ENCODE measurements around the gene FAM120AOS. TPM values are rescaled to one million over a fixed set of nuclear protein-coding genes. Genes with fewer than 3 reads are reported as not detected.

The FAM120AOS gene
- total RNA-seq, 1 donor from 2014 or later, result 47.1 TPM

DNA sequence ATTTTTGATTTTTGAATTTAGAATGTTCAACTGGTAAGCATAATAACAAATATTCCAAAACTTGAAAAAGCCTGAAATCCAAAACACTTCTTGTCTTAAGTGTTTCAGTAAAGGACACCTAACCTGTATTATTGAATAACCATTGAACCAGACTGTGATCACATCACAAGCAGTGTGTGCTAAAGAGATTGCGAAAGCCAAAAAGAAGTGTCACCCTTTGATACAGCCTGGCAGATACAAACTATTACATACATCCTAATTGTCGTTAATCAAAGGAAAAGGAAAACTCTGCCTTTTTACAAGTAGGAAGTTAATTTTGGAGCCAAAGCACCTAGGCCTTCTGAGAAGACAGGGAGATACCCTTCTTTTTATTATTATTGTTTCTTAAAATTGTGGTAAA is 8.4 kb upstream of the FAM120AOS start:
- DNase-seq (ENCODE audit: low read depth) (peak; percentile 17), FAIRE-seq (no peak)
- Histone ChIP-seq H3K36me3 (ENCODE audit: control insufficient read depth, insufficient read depth, low read length) (no peaks in the 10 kb centered on the region), H3K27me3 (ENCODE audit: control insufficient read depth, insufficient read depth, low read length) (no peaks in the 10 kb centered on the region), H3K4me3 (ENCODE audit: low read depth, low read length) (no peak overlapping the region)
- TF ChIP-seq, protein P1, sequence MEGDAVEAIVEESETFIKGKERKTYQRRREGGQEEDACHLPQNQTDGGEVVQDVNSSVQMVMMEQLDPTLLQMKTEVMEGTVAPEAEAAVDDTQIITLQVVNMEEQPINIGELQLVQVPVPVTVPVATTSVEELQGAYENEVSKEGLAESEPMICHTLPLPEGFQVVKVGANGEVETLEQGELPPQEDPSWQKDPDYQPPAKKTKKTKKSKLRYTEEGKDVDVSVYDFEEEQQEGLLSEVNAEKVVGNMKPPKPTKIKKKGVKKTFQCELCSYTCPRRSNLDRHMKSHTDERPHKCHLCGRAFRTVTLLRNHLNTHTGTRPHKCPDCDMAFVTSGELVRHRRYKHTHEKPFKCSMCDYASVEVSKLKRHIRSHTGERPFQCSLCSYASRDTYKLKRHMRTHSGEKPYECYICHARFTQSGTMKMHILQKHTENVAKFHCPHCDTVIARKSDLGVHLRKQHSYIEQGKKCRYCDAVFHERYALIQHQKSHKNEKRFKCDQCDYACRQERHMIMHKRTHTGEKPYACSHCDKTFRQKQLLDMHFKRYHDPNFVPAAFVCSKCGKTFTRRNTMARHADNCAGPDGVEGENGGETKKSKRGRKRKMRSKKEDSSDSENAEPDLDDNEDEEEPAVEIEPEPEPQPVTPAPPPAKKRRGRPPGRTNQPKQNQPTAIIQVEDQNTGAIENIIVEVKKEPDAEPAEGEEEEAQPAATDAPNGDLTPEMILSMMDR (IDR thresholded peaks at IDR 0.05; ENCODE audit: insufficient read depth, low read length, severe bottlenecking), result no peak

DNA sequence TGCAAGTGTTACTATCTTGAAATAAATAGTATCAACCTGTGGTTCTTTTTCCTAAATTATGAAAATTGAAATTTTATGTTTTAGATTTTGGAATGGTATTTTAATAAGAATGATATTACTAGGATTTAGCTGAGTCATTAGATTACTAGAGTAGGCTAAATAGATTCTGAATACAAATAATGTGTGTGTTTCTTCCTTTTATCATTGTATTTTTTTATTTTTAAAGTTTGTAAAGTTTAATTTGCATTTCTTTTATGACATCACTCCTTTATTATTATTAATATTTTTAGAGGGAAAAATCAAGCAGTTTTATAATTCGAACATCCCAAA is 8.0 kb upstream of the FAM120AOS start:
- FAIRE-seq, result no peak
- TF ChIP-seq, protein P1 (IDR thresholded peaks at IDR 0.05; ENCODE audit: insufficient read depth, low read length, severe bottlenecking), result no peak

GRCh38 chr9:93460689-93461413 is 7.5 kb upstream of the FAM120AOS start:
- FAIRE-seq, result no peak

More for the DNA sequence above, 8.0 kb upstream of the FAM120AOS start:
- no peak for DNase-seq (ENCODE audit: low read depth)
- no peak overlapping the region for H3K4me3 ChIP-seq (ENCODE audit: low read depth, low read length)
- H3K36me3 ChIP-seq (ENCODE audit: control insufficient read depth, insufficient read depth, low read length), result no peaks in the 10 kb centered on the region
- no peaks in the 10 kb centered on the region for H3K27me3 ChIP-seq (ENCODE audit: control insufficient read depth, insufficient read depth, low read length)

GRCh38 chr9:93459432-93459847 is 6.1 kb upstream of the FAM120AOS start:
- no peaks in the 10 kb centered on the region for H3K27me3 ChIP-seq (ENCODE audit: control insufficient read depth, insufficient read depth, low read length)
- no peak for DNase-seq (ENCODE audit: low read depth)
- H3K4me3 ChIP-seq (ENCODE audit: low read depth, low read length), result no peak overlapping the region
- TF ChIP-seq, protein P1 (IDR thresholded peaks at IDR 0.05; ENCODE audit: insufficient read depth, low read length, severe bottlenecking), result no peak
- no peaks in the 10 kb centered on the region for H3K36me3 ChIP-seq (ENCODE audit: control insufficient read depth, insufficient read depth, low read length)
- FAIRE-seq, result no peak

More at GRCh38 chr9:93460689-93461413, 7.5 kb upstream of the FAM120AOS start:
- no peaks in the 10 kb centered on the region for H3K27me3 ChIP-seq (ENCODE audit: control insufficient read depth, insufficient read depth, low read length)
- TF ChIP-seq, protein P1 (IDR thresholded peaks at IDR 0.05; ENCODE audit: insufficient read depth, low read length, severe bottlenecking), result no peak
- no peak for DNase-seq (ENCODE audit: low read depth)
- H3K4me3 ChIP-seq (ENCODE audit: low read depth, low read length), result no peak overlapping the region
- H3K36me3 ChIP-seq (ENCODE audit: control insufficient read depth, insufficient read depth, low read length), result no peaks in the 10 kb centered on the region

- Histone ChIP-seq H3K27me3 (ENCODE audit: control insufficient read depth, insufficient read depth, low read length) (no peaks in the 10 kb centered on the region), H3K36me3 (ENCODE audit: control insufficient read depth, insufficient read depth, low read length) (no peaks in the 10 kb centered on the region), H3K4me3 (ENCODE audit: low read depth, low read length) (no peak overlapping the region)
- peak; percentile 29 for DNase-seq (ENCODE audit: low read depth)
- TF ChIP-seq, protein P1 (IDR thresholded peaks at IDR 0.05; ENCODE audit: insufficient read depth, low read length, severe bottlenecking), result no peak
- FAIRE-seq, result no peak
These were observed 5.3 kb upstream of the FAM120AOS start for GRCh38 chr9:93458712-93459111.

DNA sequence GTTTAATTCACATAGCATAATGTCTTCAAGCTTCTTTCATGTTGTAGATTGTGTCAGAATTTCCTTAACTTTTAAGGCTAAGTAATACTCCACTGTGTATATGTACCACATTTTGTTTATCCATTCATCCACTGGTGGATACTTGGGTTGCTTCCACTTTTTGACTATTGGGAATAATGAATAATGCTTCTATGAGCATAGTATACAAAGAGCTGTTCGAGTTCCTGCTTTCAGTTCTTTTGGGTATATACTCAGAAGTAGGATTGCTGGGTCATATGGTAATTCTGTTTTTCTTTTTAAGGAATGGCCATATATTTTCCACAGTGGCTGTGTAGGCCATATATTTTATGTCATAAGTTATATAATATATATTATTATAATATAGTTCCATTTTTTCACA is 3.6 kb upstream of the FAM120AOS start:
- Histone ChIP-seq H3K4me3 (ENCODE audit: low read depth, low read length) (no peak overlapping the region), H3K27me3 (ENCODE audit: control insufficient read depth, insufficient read depth, low read length) (no peaks in the 10 kb centered on the region), H3K36me3 (ENCODE audit: control insufficient read depth, insufficient read depth, low read length) (no peaks in the 10 kb centered on the region)
- TF ChIP-seq, protein P1 (IDR thresholded peaks at IDR 0.05; ENCODE audit: insufficient read depth, low read length, severe bottlenecking), result no peak
- DNase-seq (ENCODE audit: low read depth), result no peak
- FAIRE-seq, result no peak
